22Rv1 (cell line): ENCODE data around the gene KCNQ1.

Source experiments
- H3K27ac ChIP-seq: fragments of 450-650 bp; 2 replicates; pipeline ENCODE4 v1.5.1; 2017
- CTCF ChIP-seq: fragments of 450-650 bp; IDR thresholded peaks from 2 replicates; pipeline ENCODE4 v1.5.1; 2017; ENCODE audit warnings: mild to moderate bottlenecking
- ZFX ChIP-seq: fragments of 450-650 bp; IDR thresholded peaks from 2 replicates; pipeline ENCODE4 v1.6.1; 2017; ENCODE audit warnings: antibody characterized with exemption, borderline replicate concordance

Gene KCNQ1

GRCh38 chr11:2762031-2762380 lies 317.2 kb downstream of the KCNQ1 start:
- TF ChIP-seq CTCF (no peak), ZFX (no peak)
- no peak overlapping the region for H3K27ac ChIP-seq

- TF ChIP-seq CTCF (no peak), ZFX (no peak)
- H3K27ac ChIP-seq: no peak overlapping the region
Measured at GRCh38 chr11:2762451-2762850, 317.6 kb downstream of the KCNQ1 start.

GRCh38 chr11:2763984-2764383 lies 319.2 kb downstream of the KCNQ1 start:
- TF ChIP-seq CTCF (no peak), ZFX (no peak)
- H3K27ac ChIP-seq: no peak overlapping the region

GRCh38 chr11:2765491-2765890 lies 320.7 kb downstream of the KCNQ1 start:
- no peak overlapping the region for H3K27ac ChIP-seq
- TF ChIP-seq CTCF: no peak
- TF ChIP-seq ZFX: no peak

GRCh38 chr11:2766166-2766565 lies 321.4 kb downstream of the KCNQ1 start:
- no peak for TF ChIP-seq CTCF
- TF ChIP-seq ZFX: no peak
- no peak overlapping the region for H3K27ac ChIP-seq

GRCh38 chr11:2767071-2767470 lies 322.3 kb downstream of the KCNQ1 start:
- H3K27ac ChIP-seq: no peak overlapping the region
- no peak for TF ChIP-seq CTCF
- TF ChIP-seq ZFX: no peak

- TF ChIP-seq CTCF (no peak), ZFX (no peak)
- no peak overlapping the region for H3K27ac ChIP-seq
Measured at GRCh38 chr11:2767801-2768200, 323.0 kb downstream of the KCNQ1 start.
